ENCODE data around the gene SEZ6. TPM values are rescaled to one million over a fixed set of nuclear protein-coding genes. Genes with fewer than 3 reads are reported as not detected.

SEZ6 gene
- total RNA-seq, 1 experiment from 2014 or later, result not detected

DNA sequence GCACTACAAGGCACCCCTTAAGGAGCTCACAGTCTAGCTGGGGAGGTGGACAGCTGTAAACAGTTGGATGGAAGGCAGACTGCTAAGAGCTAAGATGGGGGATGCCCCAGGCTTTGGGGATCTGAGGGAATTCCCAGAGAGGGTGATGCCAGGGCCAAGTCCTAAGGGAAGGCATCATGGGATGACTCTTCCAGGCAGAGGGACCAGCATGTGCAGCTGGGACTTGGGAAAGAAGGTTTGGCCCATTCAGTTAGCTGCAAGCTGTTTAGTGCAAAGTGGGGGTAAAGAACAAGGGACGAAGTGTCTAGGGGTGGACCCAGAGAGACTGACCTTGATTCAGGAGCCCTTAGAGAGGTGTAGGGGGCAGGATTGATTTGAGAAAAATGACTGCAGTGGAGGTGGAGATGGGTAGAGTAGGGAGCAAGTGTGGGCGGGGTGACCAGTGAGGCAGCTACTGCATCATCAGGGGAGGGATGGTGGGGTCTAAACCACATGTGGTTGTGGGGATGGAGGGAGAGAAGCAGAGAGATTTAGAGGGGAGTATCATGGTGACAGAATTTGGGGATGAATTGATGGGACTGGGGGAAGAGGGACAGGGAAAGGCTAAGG lies 27.4 kb downstream of the SEZ6 start:
- no peak for DNase-seq (ENCODE audit: low read depth)

DNA sequence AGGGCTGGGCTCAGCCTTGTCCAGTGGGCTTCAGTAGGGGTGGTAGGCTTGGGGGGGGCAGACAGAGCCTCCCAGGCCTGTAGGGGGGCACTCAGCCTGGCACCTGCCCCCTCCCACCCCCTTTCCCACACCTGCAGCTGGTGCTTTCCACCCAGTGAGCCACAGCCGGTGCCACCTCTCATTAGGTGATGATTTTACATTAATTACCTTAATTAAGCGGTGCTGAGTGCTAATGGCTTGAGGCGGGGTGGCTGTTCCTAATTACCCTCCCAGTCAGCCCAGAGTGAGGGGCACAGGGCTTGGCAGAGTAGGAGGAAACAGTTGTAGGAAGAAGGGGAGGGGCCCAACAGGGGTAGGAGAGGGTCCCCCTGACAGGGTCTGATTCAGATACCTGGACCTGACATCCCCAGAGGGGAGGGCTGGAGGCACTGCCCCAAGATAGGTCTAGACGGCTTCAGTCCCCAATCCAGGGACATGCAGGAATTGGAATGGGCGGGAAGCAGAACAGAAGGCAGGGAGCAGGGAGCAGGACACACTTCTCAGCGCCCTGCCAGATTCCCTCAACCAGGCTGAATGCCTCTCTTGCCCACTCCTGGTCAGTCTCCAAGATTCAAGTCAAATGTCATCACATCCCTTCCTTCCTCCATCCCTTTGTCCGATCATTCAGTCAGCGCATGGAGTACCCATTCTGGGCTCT lies 28.0 kb downstream of the SEZ6 start:
- DNase-seq (ENCODE audit: low read depth), result no peak

DNA sequence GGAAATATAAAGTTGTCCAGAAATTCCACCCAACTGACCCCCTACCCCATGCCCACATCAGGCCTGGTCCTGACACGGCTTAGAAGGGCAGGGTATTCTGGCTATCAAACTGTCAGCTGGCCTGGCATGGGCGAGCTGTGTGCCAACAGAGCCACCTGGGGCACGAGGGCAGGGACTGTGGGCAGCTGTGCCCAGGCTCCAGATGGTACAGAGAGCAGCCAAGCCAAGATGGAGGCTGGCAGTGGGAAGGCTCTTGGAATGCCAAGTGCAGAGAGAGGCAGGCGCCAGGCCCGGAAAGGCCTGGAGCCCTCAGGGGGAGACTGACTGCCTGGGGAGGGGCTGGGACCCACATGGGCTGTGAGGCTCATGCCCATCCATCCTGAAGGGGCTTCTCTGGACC lies 30.2 kb downstream of the SEZ6 start:
- DNase-seq (ENCODE audit: low read depth), result no peak

DNA sequence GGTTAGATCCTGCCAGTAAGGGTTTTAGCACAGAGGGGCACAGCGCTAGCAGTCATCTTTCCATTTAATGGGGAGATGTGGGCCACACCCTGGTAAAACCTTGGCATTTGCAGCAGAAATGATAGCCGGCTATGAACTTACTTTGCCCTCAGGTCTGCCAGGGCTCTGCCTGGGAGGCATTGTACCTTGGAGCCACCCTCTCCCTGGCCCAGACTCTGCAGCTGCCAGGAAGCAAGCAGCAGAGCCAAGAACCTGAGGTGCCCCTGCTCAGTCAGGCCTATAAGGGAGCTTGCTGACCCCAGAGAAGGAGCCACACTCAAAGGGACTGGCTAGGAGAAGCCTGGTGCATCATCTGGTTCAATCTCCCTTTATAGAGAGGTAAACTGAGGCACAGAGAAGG lies 30.8 kb downstream of the SEZ6 start:
- no peak for DNase-seq (ENCODE audit: low read depth)

DNA sequence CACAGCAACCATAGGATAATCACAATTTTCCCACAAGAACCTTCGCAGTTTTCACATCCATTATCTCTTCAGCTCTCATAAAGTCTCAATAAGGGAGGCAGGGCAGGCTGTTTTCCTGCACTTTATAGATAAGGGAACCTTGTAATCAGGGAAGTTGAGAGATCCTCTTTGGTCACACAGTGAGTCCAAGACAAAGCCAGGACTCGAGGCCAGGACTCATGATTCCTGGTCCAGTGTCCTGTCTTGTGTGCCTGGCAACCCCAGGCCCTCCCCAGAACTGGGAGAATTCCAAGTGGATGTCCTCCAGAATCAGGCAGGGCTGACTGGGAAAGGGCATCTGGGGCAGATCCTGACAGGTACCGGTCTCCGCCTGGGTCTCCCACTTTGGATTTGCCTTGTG lies 31.4 kb downstream of the SEZ6 start:
- no peak for DNase-seq (ENCODE audit: low read depth)

DNA sequence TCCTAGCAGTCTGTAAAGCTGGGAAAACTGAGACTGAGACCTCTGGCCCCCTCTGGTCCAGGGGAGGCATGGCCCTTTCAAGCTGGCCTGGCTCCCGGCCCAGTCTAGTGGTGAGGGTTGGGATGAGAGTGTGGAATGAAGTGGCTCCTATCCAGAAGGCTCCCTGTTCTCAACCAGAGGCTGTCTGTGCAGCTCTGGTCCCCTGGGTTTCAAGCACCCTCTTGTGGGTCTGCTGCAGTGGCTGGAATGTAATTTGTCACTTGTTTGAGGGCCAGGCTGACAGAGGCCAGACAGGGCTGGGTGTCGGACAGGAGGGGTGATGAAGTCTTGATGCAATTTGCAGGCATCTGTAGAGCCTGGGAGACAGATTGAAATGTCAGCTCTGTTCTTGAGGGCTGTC lies 32.4 kb downstream of the SEZ6 start:
- DNase-seq (ENCODE audit: low read depth), result peak; percentile 73

DNA sequence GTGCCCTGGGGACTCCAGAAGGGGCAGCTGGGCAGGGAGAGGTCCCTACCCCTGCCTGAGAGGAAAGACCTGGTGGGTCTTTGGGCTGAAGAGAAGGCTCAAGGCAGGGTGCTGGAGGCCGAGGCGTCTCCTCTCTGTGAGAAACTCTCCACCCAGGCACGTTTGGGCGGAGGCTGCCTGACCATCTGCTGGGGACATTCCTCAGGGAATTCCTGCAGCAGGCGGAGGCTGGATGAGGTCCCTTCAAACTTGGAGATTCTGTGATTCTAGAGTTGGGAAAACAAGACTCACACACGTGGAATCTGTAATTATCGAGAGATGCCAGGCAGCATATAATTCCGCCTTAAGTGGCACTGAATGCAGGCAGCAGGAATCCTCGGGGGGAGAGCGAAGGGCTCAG lies 33.4 kb downstream of the SEZ6 start:
- no peak for DNase-seq (ENCODE audit: low read depth)

DNA sequence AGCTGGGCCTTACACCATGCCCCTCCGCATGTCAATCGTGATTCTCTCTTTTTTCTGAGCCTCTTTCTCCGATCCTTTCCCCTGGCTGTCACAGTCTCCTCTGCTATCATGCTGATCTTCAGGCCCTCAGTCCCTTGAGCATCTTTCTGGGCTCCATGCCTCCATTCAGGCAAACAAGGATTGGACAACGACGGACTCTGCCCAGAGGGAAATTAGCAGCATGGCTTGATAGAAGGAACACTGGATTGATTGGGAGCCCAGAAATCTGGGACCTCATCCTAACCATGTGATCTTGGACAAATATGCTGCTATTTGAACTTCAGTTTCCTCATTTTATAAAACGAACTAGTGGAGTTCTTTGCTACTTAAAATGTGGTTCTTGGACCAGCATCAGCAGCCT lies 35.0 kb downstream of the SEZ6 start:
- no peak for DNase-seq (ENCODE audit: low read depth)

DNA sequence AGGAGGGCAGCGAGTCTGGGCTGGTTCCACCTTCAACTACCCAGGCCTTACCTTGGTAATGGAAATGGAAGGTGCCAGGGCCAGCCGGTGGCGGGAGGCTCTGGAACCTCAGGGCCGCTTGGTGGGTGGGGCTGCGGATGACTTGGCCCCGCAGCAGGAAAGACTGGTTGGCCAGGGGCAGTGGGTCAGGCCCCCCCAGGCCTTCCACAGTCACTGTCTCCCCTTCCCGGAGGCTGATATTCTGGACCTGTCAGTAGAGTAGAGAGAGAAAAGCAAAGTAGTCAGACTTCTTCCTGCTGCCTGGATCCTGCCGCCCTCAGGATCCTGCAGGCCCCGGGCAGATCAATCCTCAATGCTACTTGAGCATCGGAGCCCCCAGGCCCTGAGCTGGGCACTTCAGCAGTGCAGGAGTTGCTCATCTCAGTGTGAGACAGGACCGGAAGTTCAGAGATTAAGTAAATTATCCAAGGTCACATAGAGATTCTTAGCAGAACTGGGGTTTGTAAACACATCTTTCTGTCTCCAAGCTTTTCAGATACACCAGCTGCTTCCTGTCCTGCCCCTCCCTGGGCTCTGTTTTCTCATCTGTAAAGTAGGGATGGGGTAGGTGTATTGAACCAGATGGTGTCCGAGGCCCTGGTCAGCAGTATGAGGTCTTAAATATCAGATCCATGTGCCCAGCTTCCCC lies 36.0 kb downstream of the SEZ6 start:
- DNase-seq (ENCODE audit: low read depth), result no peak

DNA sequence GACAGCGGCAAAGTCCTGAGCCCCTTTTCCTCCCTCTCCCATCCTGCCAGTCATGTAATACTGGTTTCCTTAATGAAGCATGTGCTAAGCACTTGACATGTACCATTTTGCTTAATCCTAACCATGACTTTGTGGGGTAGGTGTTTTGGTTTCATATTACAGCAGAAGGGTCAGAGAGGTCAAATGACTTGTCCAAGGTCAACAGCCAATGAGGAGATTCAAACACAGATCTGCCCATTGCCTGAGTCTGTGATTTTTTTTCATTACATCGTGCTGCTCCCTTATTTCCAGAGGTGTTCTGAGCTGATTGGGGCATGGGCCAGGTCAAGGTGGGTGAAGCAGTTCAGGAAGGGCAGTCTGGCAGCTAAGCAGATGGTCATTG lies 36.9 kb downstream of the SEZ6 start:
- DNase-seq (ENCODE audit: low read depth), result peak; percentile 19

DNA sequence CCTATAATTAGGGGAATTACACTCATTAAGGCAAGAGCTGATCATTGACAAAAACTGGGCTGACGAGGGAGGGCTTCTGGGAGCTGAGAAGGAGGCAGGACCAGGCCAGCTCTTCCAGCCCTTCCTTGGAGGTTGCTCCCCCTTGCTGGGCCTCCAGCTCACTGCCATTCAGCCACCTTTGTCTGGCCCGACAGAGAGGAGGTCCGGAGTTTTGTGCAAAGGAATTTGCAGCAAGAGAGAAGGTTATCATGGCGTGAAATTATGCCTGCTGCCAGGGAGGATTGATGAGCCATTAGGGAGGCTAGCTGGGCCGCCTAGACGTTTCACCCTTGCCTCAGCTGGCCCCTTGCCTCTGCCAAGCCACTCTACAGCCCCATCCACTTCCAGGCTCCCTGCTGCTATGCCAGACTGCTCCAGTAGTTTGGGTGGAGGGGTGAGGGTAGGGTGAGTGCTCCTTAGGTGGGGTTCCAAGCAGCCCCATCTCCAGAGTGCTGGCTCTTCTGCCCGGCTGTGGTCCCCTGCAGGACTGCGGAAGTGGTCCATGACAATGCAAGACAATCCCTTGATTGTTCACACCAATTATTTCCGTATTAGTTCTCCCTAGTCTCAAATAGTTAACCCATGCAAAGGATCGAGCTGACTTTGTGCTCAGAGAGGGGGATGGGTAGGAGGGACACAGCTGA lies 37.5 kb downstream of the SEZ6 start:
- DNase-seq (ENCODE audit: low read depth), result peak; percentile 29

DNA sequence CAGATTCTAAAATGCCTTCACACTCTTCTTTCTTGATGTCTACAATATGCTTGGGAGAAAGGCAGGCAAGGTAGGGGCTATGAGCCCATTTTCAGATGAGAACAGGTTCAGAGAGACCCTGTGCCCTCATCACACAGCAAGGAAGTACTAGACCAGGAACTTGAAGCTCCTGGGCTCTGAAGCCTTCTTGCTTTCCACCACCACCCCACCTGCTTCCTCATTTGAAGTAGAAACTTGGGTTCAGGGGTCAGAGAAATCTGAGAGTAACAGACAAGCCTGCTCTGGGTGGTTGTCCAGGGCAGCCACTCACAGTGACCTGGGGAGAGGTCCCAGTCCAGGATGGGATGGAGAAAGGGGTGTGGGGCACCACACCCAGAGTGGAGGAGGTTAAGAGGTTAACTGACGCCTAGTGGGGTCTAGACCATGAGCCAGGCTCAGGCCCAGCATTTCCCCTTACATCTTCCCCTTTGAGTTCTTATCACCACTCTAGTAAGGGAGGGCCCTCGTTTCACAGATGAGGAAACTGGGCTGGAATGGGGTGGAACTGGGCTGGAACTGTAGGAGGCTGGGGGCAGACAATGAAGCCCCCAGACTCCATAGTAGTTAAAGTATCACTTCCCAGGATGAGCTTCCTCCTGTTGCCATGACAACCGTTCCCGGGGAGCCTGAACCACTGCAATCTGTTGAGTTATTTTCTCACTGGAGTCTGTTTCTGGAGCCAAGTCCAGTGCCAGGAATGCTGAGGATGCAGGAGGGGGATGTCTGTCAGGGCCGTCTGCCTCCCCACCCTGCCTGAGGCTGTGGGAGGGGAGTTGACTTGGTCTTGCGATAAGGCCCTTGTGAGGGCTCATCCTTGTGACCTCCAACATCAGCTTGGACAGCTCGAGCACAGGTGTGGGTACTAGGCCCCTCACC lies 38.4 kb downstream of the SEZ6 start:
- DNase-seq (ENCODE audit: low read depth), result no peak

DNA sequence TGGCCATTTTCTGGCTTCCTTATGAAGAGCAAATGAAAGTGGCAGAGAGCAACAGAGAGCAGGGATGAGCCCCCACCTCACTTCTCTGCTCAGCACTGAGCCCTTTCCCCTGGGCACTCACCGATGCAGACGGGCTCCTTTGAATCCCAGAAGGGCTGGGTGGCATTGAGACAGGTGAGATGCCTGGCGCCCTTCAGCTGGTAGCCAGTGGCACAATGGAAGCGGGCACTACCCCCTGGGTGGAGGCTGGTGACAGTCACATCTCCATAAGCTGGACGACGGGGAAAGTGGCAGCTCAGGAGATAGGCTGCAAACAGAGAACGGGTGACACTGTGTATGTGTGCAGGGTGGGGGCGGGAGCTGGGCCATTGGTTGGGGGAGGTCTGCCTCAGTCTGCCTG lies 42.0 kb downstream of the SEZ6 start:
- no peak for DNase-seq (ENCODE audit: low read depth)

DNA sequence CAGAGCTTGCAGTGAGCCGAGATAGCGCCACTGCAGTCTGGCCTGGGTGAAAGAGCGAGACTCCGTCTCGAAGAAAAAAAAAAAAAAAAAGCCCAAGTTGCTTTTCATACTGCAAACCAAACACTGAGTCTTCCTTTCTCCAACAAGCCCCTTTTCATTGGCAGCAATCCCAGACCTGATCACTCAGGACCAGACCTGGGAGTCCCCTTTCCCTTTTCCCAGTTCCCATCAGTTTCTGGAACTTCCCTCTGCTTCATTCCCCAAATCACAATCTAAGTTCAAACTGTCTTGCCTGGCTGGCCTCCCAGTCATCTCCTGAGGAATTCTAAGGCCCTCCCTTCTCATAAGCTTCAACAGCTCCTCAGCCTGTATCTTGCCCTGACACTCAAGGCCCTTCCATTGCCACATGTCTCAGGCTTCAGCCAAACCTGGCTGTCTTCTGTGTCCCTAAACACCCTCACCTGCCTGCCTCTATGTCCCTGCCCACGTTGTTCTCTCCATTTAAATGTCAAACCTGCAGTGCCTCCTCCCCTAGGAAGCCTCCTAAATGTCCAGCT lies 42.7 kb downstream of the SEZ6 start:
- DNase-seq (ENCODE audit: low read depth), result no peak

DNA sequence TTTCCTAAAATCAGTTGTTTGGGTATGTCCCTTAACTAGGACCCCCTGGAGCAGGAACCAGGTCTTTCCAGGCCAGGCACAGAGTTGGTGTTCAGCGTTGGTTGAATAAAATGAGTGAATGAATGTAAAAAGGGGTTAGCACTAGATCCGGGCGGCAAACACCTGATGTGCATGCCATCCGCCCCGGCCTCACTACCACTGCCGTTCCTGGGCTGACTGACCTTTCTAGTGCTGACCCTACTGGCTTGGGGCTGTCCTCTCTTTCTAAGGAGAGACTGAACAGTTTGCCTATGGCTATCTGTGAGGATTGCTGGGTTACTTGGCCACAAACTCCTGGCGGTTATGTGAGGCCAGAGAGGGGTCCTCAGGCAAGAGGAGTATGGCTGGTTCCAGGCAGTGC lies 44.4 kb downstream of the SEZ6 start:
- DNase-seq (ENCODE audit: low read depth), result no peak

DNA sequence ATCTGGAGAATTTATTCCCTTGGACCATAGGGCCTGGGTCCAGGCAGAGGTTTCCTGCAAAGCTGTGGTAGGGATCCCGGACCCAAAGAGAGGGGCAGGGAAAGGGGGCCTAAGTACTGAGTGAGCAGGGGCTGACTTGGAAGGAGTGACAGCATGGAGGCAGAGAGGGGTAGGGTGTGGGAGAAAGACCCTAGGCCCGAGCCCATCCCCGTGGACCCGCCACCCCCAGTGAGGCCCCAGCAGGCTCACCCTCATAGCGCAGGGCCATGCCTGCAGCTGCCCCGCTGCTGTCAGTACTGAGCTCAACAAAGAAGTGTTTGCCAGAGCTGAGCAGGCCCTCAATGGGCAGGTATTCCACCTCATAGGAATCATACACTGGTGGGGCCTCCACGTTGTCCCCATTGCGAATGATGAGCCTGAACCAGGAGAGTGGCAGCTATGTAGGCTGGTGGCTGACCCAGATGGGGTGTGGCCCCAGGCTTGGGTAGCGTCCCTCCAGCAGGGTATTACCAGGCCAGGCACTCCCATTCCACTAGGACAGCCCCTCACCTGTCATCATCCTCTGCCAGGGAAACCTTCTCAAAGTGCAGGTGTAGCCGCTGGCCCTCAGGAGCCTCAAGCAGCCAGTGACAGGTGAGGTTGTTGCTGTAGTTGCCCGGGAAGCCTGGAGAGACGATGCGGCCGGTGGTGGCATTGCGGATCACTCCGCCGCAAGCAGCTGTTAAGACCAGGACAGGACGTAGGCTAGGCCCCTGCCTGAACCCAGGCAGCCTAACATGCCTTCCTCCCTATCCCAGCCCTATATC lies 45.4 kb downstream of the SEZ6 start:
- no peak for DNase-seq (ENCODE audit: low read depth)

DNA sequence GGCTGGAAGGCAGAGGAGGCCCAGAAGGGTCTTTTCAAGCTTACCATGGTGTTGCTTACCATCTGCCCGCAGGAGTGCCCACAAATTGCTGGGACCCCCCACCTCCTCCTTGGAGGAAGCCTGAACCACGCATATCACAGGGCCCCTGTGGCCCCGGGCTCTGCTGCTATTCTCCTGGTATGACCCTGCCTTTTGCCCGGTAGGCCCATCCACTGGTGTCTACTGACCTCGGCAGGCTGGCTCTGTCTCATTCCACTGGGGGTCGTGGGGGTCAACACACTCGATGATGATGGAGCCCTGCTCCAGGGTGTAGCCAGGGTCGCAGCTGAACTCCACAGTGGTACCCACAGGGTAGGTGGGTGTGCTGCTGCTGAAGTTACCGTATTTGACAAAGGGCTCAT lies 46.4 kb downstream of the SEZ6 start:
- DNase-seq (ENCODE audit: low read depth), result no peak

DNA sequence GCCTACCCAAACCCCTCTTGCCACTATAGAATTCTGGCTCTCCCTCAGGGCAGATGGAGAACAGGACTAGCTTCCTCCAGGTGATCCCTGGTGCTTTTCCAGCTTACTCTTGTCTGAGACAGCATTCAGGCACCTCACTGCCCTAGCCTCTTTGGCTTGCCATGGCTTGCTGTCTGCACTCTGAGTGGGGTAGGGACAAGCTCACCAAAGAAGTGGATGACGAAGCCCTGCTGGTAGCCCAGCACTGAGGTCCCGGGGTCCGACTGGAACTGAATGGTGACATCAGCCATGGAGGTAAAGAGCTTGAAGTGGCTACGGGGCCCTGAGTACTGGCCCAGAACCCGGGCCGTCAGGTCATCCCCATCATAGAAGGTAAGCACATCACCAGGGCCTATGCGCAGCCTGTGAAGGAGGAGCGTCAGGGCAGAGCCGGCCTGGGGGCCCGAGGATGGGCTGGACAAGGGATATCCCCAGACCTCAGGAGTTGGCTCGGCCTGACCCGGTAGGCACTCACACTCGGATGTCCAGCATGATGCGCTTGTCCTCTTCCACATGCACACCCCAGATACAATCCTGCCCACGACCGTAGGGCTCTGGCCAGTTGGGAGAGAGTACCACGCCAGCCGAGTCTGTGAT lies 46.9 kb downstream of the SEZ6 start:
- DNase-seq (ENCODE audit: low read depth), result no peak

DNA sequence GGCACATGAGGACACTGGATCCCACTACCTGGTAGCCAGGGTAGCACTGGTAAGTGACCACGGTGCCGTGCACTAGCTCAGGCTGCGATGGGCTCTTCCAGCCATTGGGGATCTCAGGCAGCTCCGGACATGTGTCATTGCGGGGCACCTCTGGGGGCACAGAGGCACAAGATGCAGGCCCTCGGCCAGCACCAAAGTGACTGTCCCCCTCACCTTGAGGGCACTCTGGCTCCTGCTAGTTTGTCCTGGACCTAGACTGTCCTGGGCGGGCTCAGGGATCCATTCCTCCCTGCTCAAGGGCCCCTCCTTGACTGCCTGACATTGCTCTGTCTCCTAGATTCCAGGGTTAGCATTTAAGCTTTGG lies 47.9 kb downstream of the SEZ6 start:
- no peak for DNase-seq (ENCODE audit: low read depth)

Measured in RPMI7951 (cell line).